Ammon's horn (tissue), 1 donor: ENCODE data around the gene A2ML1.
A peak's percentile ranks its signal among the peaks of the same experiment; 100 is the strongest.
"Not testable (repeated sequence)": the region's sequence is repeated elsewhere in the genome, so short reads cannot be mapped to it uniquely, and the experiment has no call there.

Experiments
- DNase-seq: peaks from one replicate; pipeline ENCODE4 v3.0.0-alpha.2; 2016; ENCODE audit warnings: low spot score

Gene A2ML1

DNA sequence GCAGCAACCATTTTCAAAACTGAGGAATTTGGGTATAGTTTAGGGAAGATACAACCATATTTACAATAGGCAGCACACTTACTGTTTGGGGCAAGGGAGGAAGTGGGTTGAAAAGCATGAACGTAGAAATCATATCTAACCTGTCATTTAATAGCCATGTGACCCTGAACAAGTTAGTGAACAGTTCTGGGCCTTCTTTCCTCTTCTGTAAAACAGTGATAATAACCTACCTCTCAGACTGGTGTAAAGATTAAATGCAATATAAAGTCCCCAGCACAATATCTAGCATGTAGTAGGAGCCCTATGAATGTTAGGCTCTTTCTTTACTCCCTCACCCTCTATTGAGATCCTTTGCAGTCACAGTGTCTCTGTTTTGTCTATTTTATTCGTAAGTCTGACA lies 33.5 kb downstream of the A2ML1 start:
- no peak for DNase-seq

DNA sequence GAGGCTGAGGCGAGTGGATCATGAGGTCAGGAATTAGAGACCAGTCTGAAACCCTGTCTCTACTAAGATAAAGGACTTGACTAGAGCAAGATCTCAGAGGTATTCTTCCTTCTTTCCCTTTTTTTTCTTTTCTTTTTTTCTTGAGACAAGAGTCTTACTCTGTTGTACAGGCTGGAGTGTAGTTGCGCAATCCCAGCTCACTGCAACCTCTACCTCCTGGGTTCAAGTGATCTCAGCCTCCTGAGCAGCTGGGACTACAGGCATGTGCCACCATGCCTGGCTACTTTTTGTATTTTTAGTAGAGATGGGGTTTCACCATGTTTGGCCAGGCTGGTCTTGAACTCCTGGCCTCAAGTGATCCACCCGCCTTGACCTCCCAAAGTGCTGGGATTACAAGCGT lies 37.0 kb downstream of the A2ML1 start:
- DNase-seq = not testable (repeated sequence)

DNA sequence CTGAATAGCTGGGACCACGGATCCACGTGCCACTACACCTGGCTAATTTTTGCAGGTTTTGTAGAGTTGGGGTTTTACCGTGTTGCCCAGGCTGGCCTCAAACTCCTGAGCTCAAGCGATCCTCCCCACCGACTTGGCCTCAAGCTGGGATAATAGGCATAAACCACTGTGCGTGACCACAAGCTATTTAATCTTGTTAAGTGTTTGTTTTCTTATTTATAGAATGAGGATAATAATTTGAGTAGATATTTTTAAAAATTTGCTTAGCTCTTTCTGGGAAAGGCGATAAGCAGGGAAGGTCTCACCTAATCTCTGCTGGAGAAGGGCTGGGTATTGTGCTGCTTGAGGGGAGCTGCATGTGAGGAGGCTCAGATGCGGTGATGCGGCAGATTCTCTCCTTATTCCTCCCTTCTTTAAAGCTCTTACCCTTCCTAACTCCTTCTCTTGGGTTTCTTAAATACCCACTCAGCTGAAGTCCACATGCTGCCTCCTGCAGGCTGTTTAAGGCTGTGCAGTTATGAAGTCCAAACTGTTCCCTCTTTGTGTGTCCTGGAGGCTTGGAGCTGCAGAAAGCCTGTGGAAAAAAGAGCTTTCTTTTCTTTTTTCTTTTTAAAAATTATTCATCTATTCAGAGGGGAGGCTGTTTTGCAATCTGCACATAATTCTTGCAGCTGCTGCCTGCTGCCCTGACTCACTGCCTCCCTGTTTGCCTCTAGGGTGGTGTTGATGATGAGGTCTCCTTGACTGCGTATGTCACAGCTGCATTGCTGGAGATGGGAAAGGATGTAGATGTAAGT lies 37.9 kb downstream of the A2ML1 start:
- peak; percentile 74 for DNase-seq

DNA sequence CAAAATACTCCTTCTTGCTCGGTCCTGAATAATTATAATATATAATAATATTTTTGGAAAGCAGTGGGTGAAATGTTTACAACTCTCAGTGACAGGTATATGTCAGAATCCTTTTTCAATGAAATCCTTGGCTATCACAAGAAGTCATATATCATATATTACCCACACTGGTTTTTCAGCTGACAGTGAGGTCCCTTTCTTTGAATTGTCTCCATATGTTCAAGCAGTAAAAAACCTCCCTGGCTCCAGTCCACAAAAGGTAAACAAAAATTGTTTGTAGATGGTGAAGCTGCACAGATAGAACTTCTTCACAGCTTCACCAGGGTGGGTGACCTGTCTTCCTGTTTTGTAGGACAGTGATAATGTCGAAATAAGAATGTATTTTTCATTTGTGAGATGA lies 44.0 kb downstream of the A2ML1 start:
- DNase-seq = no peak

DNA sequence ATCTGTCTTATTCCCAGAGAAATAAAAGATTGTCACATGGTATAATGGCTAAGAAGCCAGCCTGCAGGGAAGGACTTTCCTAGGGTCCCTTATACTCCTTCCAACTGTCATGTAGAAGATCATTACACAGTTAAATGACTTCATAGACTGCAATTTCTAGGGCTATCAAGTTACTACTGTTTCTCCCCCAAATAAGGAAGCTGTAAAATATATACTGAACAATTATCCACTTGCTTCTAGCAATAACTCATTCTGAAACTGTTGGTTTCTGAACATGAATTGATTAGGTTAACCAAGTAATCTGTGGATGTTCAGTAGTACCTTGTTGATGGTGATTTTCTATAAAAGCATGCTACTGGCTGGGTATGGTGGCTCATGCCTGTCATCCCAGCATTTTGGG lies 44.6 kb downstream of the A2ML1 start:
- no peak for DNase-seq

DNA sequence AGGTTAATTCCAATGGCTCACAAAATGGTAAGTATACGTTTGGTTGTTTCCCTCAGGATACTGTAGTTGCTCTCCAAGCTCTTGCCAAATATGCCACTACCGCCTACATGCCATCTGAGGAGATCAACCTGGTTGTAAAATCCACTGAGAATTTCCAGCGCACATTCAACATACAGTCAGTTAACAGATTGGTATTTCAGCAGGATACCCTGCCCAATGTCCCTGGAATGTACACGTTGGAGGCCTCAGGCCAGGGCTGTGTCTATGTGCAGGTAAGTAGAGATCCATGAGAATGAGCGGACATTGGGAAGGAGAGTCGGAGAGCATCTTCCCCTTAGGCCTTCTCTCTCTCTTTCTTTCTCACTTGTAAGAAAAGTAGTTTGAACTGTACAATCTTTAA lies 45.4 kb downstream of the A2ML1 start:
- DNase-seq = peak; percentile 38

DNA sequence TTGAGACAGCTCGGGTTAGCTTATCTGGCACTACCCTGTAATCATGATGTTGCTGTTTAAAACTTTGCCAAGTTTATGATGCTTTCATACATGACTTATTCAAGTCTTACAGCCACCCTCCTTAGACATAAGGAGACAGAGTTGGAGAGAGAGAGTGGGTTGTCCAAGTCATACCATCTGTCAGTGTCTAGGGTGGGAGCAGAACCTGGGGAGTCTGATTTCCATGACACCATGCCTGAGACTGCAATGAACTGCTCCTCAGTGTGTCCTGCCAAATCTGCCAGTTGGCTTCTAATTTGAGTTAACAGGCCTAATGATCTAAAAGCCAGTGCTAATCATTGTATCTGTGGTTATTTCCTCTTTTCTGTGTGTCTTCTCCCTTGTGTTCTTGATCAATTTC lies 48.2 kb downstream of the A2ML1 start:
- peak; percentile 18 for DNase-seq

DNA sequence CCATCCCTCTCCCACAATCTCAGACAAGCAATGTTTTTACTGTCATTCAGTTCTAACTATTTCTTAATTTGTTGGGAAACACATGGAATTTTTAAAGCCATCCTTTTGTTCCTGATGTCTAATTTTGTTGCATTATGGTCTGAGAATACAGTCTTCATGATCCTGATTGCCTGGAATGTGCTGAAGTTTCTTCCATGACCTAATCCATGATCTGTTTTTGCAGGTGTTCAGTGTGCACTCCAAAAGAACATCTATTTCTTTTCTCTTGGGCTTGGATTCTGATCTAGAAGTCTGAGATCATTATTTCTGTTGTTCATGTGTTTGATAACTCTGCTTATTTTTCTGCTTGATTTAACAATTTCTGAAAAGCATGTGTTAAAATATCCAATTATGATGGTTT lies 48.6 kb downstream of the A2ML1 start:
- DNase-seq = no peak

DNA sequence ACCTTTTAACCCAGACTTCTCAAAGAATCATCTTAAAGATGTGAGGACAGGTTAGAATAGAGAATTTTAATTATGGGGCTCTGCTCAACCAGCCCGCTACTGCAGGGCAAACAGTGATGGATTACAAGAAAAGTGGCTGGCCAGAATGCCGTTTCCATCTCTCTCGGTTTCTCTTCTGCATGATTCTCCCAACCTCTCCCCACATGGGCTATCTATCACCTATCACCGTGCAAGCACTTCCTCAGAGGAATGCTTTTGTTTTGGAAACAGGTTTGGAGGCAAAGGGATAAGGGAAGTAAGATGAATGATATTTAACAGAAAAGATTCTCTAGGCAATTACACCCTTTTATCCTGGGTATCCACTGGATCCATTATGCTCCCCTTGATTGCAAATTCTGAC lies 54.5 kb downstream of the A2ML1 start:
- DNase-seq = no peak

DNA sequence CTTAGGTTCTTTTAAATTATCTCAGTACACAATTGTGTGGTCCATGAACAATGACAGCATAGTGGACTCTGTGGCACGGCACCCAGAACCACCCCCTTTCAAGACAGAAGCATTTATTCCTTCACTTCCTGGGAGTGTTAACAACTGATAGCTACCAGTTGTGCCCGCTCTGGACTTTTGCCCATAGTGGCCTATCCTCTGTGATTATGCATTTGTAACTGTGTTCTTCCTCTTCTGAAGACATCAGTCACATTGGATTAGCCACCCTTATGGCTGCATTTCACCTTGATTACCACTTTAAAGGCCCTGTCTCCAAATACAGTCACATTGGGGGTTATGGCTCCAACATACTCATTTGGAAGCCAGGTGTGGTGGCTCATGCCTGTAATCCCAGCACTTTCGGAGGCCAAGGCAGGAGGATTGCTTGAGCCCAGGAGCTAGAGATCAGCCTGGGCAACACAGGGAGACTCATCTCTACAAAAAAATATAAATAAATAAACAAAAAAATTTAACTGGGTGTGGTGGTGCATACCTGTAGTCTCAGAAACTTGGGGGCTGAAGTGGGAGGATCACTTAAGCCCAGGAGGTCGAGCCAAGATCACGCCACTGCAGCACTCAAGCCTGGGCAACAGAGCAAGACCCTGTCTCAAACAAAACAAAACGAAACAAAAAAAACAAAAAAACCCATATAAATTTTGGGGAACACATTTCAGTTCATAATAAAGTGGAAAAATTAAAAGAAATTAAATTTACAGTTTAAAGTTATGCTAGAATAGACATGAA lies 64.3 kb downstream of the A2ML1 start:
- no peak for DNase-seq

DNA sequence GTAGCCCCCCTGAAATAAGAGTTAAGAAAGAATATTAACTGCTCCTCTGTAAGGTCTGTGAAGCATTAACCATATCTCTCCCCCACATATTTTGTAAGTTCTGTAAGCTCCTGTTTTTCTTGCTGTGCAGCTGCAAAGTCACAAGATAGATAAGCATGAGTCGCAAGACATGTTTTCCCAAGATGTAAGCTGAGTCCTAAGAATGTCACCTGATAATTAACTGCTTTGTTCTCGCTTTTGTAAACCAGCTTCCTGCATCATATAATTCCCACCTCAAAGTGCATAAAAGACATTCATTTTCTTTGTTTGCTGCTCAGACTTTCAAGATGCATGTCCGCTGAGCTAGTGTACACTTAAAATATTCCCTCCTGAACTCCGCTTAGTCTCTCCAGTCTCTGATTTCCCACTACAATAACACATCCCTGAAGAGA lies 64.9 kb downstream of the A2ML1 start:
- no peak for DNase-seq

DNA sequence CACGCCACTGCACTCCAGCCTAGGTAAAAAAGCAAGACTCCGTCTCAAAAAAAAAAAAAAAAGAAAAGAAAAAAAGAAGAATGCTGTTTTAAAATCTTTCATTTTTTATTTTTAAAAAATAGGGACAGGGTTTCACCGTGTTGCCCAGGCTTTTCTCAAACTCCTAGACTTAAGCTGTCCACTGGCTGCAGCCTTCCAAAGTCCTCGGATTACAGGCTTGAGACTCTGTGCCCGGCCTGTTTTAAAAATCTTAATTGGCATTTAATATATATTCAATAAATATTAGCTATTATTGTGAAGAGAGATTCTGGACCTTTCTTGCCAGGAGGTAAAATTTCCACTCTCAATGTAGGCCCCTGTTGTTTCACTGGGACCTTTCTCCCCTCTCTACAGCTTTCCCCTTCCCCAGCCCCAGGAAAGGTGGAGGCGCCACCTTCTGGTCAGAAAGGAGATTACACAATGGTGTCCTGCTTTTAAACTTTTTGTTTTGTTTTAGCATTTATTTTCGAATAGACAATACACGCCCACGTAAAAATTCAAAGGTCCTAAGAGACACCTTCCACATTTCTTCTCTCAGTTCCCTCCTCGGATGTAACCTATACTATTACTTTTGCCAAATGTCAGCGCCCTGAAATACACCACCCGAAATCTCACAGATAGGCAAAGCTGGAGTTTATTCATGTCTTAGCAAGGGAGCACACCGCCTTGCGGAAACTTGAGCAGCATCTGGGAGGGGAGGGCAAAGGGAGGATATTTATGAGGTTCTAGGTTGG lies 68.1 kb downstream of the A2ML1 start:
- peak; percentile 67 for DNase-seq

DNA sequence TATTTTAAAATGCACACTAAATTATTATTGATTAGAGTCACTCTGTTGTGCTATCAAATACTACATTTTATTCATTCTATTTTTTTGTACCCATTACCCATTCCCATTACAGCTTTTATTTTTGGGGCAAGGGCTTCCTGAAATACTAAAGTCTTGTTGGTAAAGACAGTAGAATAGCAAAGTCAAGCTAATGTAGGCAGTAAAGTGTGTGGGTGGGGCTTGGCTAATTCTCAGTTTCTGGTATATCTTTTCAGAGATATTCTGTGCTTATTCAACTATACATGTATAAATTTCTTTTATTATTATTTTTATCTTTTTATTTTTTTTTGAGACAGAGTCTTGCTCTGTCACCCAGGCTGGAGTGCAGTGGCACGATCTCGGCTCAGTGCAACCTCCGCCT lies 69.6 kb downstream of the A2ML1 start:
- DNase-seq = no peak

DNA sequence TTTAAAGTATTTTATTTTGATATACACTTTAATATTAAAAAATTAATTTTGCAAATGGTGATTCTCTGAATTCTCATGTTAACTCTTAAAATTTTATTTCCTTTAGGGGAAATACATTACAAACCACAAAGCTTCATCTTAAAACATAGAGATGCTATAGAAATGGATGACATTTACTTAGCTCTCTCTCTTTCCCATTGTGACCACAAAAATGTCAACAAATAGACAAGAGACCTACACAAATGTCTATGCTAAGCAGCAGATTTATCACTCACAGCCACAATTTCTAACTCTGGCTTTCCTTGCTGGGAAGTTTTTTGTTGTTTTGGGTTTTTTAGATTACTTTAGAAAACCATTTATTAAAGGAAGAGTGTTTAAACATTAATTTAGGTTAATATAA lies 72.0 kb downstream of the A2ML1 start:
- no peak for DNase-seq

DNA sequence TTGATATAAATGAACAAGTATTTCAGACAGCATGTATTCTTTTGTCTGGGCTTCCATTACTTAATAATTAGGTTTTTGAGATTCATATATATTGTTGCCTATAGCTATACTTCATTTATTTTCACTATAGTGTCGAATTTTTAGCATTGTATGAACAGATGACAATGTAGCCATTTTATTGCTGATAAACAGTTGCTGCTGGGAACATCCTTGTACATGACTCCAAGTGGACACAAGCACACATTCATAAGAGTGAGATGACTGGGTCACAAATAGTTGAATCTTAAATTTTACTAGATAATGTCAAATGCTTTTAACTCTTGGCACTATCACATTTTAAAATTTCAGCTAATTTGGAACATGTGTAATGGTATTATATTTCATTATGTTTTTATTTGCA lies 72.6 kb downstream of the A2ML1 start:
- DNase-seq = no peak

DNA sequence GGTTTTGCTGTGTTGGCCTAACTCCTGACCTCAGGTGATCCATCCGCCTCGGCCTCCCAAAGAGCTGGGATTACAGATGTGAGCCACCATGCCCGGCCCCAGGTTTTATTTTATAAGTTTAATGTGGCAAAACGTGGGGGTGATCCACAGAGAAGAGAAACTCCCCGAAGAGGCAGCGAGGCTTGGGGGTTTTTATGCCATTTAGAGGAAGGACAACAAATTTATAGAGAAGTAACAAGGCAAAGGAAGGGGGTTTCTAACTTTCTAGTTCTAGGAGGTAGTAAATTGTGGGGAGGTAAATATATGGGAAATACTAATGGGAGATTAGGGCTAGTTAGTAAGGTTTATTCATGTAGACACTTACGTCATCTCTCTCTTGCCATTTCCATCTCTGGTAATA lies 74.7 kb downstream of the A2ML1 start:
- no peak for DNase-seq

DNA sequence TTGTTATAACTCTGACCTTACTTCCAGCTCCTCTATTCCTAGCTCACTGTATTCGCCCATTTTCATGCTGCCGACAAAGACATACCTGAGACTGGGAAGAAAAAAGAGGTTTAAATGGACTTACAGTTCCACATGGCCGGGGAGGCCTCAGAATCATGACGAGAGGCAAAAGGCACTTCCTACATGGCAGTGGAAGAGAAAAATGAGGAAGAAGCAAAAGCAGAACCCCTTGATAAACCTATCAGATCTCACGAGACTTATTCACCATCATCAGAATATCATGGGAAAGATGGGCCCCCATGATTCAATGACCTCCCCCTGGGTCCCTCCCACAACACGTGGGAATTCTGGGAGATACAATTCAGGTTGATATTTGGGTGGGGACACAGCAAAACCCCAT lies 77.4 kb downstream of the A2ML1 start:
- no peak for DNase-seq

DNA sequence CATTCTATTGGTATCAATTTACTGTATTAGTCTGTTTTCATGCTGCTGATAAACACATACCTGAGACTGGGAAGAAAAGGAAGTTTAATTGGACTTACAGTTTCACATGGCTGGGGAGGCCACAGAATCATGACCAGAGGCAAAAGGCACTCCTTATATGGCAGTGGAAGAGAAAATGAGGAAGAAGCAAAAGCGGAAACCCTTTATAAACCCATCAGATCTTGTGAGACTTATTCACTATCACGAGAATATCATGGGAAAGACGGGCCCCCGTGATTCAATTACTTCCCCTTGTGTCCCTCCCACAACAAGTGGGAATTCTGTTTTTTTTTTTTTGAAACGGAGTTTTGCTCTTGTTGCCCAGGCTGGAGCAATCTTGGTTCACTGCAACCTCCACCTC lies 80.3 kb downstream of the A2ML1 start:
- peak; percentile 23 for DNase-seq

DNA sequence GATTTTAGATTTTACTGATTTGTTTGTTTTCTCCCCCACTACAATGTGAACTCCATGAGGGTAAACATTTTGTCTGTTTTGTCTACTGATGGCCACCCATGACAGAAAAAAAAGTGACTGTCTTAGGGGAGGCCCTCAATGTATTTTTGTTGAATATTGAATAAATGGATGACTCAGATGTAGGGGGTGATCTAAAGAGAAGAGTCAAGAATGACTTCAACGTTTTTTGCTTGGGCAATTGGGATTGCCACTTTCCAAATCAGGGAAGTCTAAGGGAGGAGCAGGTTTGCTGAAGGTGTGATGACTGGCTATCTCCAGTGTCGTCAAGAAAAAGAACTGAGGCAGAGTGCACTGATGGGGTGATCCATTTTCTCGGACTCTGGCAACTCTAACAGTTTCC lies 81.2 kb downstream of the A2ML1 start:
- DNase-seq = no peak

DNA sequence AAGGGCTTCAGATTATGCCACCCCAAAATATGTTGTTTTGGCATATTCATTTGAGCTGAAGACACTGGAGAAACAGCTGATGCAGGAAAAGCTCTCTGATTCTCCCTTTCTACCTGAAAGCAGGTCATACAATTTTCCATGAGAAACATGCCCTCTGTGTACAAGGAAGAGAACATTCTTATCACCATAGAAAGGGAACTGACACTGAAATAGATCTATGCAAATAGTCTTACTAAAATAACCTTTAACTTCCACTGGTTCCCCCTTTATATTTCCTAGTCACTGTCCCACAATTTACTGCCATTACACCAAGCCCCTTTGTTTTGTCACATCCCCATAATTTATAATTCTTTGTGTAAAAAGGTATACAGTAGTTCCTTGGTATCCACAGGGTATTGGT lies 82.2 kb downstream of the A2ML1 start:
- no peak for DNase-seq

DNA sequence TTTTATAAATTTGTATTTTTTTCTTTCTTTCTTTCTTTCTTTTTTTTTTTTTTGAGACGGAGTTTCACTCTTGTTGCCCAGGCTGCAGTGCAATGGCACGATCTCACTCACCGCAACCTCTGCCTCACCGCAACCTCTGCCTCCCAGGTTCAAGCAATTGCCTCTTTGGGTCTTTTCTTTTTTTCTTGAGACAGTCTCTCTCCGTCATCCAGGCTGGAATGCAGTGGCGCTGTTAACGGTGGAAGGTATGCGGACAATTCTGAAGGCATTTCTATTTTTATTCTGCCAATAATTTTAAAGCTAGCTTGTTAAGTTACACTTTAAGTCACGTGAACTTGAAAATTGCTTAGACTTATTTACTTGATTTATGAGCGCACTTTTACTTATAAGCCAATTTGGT lies 83.1 kb downstream of the A2ML1 start:
- no peak for DNase-seq

DNA sequence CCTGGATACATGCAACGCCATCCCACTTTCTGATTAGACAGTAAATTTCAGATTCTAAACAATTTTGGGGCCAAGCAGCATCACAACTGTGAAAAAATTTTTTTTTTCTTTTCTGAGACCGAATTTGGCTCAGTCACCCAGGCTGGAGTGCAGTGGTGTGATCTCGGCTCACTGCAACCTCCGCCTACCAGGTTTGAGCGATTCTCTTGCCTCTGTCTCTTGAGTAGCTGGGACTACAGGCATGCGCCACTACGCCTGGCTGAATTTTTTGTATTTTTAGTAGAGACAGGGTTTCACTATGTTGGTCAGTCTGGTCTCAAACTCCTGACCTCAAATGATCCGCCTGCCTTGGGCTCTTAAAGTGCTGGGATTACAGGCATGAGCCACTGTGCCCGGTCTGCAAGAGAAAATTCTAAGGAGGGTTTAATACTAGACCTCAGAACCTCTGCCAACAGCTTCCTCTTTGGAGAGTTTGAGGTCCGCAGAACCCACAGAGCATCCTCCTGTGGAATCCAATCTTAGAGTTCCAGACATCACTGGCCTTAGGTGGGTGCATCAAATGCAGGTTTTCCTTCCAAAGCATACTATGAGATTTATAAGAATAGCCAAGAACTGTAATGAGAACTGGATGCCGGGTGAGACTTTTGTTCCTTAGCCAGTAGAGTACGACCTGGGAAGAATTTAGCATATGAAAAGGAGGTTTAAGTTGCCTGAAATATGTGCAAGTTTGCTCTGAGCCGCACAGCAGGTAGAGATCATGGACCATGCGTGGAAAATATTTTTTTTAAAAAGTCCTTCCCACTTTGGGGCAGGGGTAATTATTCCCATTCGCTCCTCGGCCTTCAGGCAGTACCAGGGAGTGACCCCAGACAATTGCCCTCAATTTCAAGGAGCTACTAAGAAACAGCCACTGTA lies 84.1 kb downstream of the A2ML1 start:
- no peak for DNase-seq
